Fibroblast of lung (primary cell): ENCODE data around the gene S100A12.

ENCODE experiments used
- CTCF ChIP-seq, 2 donors: IDR thresholded peaks in 1 of 2; conservative IDR thresholded peaks in 1 of 2; 1 replicate in 1 of 2; 2 replicates in 1 of 2; pipeline ENCODE4 v1.5.1; 2011 to 2012; ENCODE audit warnings: low read length in 2 of 2, control low read depth in 1 of 2, inconsistent platforms in 1 of 2, low read depth in 1 of 2, mild to moderate bottlenecking in 1 of 2
- EZH2 ChIP-seq: IDR thresholded peaks from 2 replicates; pipeline ENCODE4 v1.5.1; 2012; ENCODE audit warnings: low read length, control low read depth, mild to moderate bottlenecking; ENCODE audit errors: missing control alignments

GRCh38 chr1:153372571-153372970 is 2.9 kb downstream of the S100A12 start:
- TF ChIP-seq CTCF (conservative IDR thresholded peaks at IDR 0.05 in 1 of 2, IDR thresholded peaks at IDR 0.05 in 1 of 2; ENCODE audit: low read depth in 1 of 2, low read length in 2 of 2) (no peak), EZH2 (no peak)
